Measurements from ENCODE around the gene BCKDHA. TPM values are rescaled to one million over a fixed set of nuclear protein-coding genes. Genes with fewer than 3 reads are reported as not detected.

BCKDHA gene
- total RNA-seq, 1 experiment from 2014 or later, result 17.7 TPM

DNA sequence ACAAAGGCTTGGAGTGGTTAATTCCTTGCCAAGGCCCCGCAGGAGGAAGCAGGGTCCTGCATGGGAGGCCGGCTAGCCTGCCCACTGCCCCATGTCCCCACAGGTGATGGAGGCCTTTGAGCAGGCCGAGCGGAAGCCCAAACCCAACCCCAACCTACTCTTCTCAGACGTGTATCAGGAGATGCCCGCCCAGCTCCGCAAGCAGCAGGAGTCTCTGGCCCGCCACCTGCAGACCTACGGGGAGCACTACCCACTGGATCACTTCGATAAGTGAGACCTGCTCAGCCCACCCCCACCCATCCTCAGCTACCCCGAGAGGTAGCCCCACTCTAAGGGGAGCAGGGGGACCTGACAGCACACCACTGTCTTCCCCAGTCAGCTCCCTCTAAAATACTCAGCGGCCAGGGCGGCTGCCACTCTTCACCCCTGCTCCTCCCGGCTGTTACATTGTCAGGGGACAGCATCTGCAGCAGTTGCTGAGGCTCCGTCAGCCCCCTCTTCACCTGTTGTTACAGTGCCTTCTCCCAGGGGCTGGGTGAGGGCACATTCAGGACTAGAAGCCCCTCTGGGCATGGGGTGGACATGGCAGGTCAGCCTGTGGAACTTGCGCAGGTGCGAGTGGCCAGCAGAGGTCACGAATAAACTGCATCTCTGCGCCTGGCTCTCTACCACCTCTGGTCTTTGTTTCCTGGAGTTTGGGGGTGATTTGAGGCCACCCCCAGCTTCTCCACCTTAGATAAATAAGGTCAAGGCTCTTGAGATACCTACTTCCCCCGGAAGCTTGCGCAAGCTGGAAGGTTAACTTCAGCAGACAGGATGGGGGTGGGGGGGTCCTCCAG, 26.9 kb downstream of the BCKDHA start:
- Histone ChIP-seq H4K20me1 (ENCODE audit: insufficient read depth) (no peaks in the 10 kb centered on the region), H3K9me2 (ENCODE audit: insufficient read depth) (no peaks in the 10 kb centered on the region), H3K4me2 (ENCODE audit: low read length) (no peak overlapping the region), H3K27me3 (ENCODE audit: insufficient read depth, low read length) (no peaks in the 10 kb centered on the region), H3K4me3 (replicated peaks in 1 of 2; ENCODE audit: low read depth in 1 of 2, low read length in 2 of 2) (no peak overlapping the region), H3K36me3 (ENCODE audit: control insufficient read depth in 1 of 2, insufficient read depth in 2 of 2, low read length in 2 of 2) (peaks cover 0 to 3% of the 10 kb centered on the region in 2 experiments; a peak in 1 of 4 replicates), H3K9me3 (ENCODE audit: control insufficient read depth in 1 of 2, insufficient read depth in 1 of 2, low read depth in 1 of 2, low read length in 2 of 2) (no peaks in the 10 kb centered on the region), H3K79me2 (ENCODE audit: insufficient read depth, low read length) (no peaks in the 10 kb centered on the region), H3K9ac (ENCODE audit: low read length) (no peak overlapping the region), H3K4me1 (ENCODE audit: control insufficient read depth in 1 of 2, insufficient read depth in 2 of 2, low read length in 2 of 2) (peaks cover 0 to 5% of the 10 kb centered on the region in 2 experiments; a peak in 2 of 4 replicates), H2AFZ (ENCODE audit: low read depth, low read length, poor library complexity, severe bottlenecking) (no peak overlapping the region), H3K27ac (ENCODE audit: low read depth, low read length) (no peak overlapping the region)
- no peak for ATAC-seq
- POLR2A ChIA-PET, result no interaction called here
- RAD21 ChIA-PET (ENCODE audit: low non-redundant PET in 1 of 2, low total read pairs in 2 of 2, uncharacterized antibody in 2 of 2, unreplicated experiment in 2 of 2), result no interaction called here
- intact Hi-C loops (cut with micrococcal nuclease), result no loop called here
- no TSS peak for BruUV-seq (replicated peaks)
- CTCF ChIA-PET, result no interaction called here
- TF ChIP-seq EGR1 (IDR thresholded peaks at IDR 0.05; ENCODE audit: low read depth) (no peak), POLR2A (IDR thresholded peaks at IDR 0.05; ENCODE audit: borderline replicate concordance, extremely low read depth, insufficient read depth, insufficient read length) (no peak), TCF7L2 (IDR thresholded peaks at IDR 0.05; ENCODE audit: borderline replicate concordance, extremely low read depth, insufficient read depth, insufficient read length) (no peak), YY1 (IDR thresholded peaks at IDR 0.05; ENCODE audit: extremely low read depth, insufficient replicate concordance, low read depth, low read length) (no peak), CTCF (IDR thresholded peaks at IDR 0.05 in 2 of 3, conservative IDR thresholded peaks at IDR 0.05 in 1 of 3; ENCODE audit: borderline replicate concordance in 1 of 3, insufficient read depth in 1 of 3, low read depth in 2 of 3, low read length in 2 of 3) (no peak), MAX (IDR thresholded peaks at IDR 0.05) (no peak), RAD21 (IDR thresholded peaks at IDR 0.05; ENCODE audit: low read depth) (no peak)
- no peak for DNase-seq (ENCODE audit: low read depth, low spot score)

Measured in HCT116 (cell line).